Endothelial cell of umbilical vein (primary cell): ENCODE results near the gene DAD1. TPM values are rescaled to one million over a fixed set of nuclear protein-coding genes. Genes with fewer than 3 reads are reported as not detected.

Source experiments
- BruUV-seq: library from RNA; stranded (reverse); fragments of 400-500 nt; replicated peaks from 2 replicates; lab custom pipeline; 2021; lab: Mats Ljungman, UMichigan
- CTCF ChIA-PET: fragments of 300-600, 350-600 bp; sonication (Branson Sonifier 250); formaldehyde crosslinking; loops from one replicate; lab custom pipeline; 2021; ENCODE audit warnings: antibody characterized with exemption, inconsistent platforms; lab: Charles Lee
- POLR2A ChIA-PET: fragments of 300-600, 350-600 bp; sonication (Branson Sonifier 250); formaldehyde crosslinking; loops from one replicate; lab custom pipeline; 2021; ENCODE audit warnings: antibody characterized with exemption, inconsistent platforms; lab: Charles Lee
- DNase-seq: peaks from one replicate; pipeline ENCODE4 v3.0.0-alpha.2; 2011; ENCODE audit warnings: low read depth, low spot score
- FAIRE-seq: peaks from 2 replicates; lab custom pipeline; 2011; peaks lifted over from hg19 to GRCh38; lab: Jason Lieb, UNC
- H2AFZ ChIP-seq: 2 replicates; pipeline ENCODE4 v1.6.0; 2012; ENCODE audit warnings: low read depth, low read length, control low read depth, inconsistent platforms
- H3K27ac ChIP-seq: 2 replicates; pipeline ENCODE4 v1.5.1; 2011; ENCODE audit warnings: low read depth, mild to moderate bottlenecking, control low read depth, low read length, moderate library complexity; ENCODE audit not compliant: insufficient read depth
- H3K27me3 ChIP-seq, 2 experiments: 2 replicates each; pipeline versions ENCODE4 v1.6.0 to v1.6.1; 2011; ENCODE audit warnings: low read length in 2 of 2, mixed read lengths in 1 of 2; ENCODE audit not compliant: control insufficient read depth in 2 of 2, insufficient read depth in 2 of 2
- H3K36me3 ChIP-seq, 2 experiments: 2 replicates in 1 of 2; 3 replicates in 1 of 2; pipeline ENCODE4 v1.5.1; 2011; ENCODE audit warnings: low read length in 2 of 2, mild to moderate bottlenecking in 1 of 2, moderate library complexity in 1 of 2; ENCODE audit not compliant: control insufficient read depth in 2 of 2, insufficient read depth in 2 of 2; ENCODE audit errors: extremely low read depth in 1 of 2
- H3K4me1 ChIP-seq: 3 replicates; pipeline ENCODE4 v1.5.1; 2011; ENCODE audit warnings: mild to moderate bottlenecking, low read length; ENCODE audit not compliant: control insufficient read depth, insufficient read depth; ENCODE audit errors: extremely low read depth
- H3K4me2 ChIP-seq: 2 replicates; pipeline ENCODE4 v1.6.1; 2011; ENCODE audit warnings: low read length, control low read depth, mixed read lengths; ENCODE audit not compliant: insufficient read depth
- H3K4me3 ChIP-seq, 3 experiments: fragments of 200-600 bp in 1 of 3; sonication (generic), shearing (Covaris generic) in 1 of 3; replicated peaks in 1 of 3; 2 replicates each; pipeline ENCODE4 v1.5.1; 2011 to 2016; ENCODE audit warnings: control low read depth in 3 of 3, low read length in 3 of 3, mild to moderate bottlenecking in 2 of 3, inconsistent platforms in 1 of 3, low read depth in 1 of 3, moderate library complexity in 1 of 3; ENCODE audit not compliant: insufficient read depth in 1 of 3
- H3K79me2 ChIP-seq: 2 replicates; pipeline ENCODE4 v1.6.0; 2012; ENCODE audit warnings: low read length, inconsistent platforms; ENCODE audit not compliant: control insufficient read depth, insufficient read depth
- H3K9ac ChIP-seq: replicated peaks from 2 replicates; pipeline ENCODE3; 2011; ENCODE audit warnings: low read length, control low read depth; ENCODE audit not compliant: insufficient read depth; ENCODE audit errors: extremely low read depth
- H3K9me1 ChIP-seq: replicated peaks from 3 replicates; pipeline ENCODE4 v1.6.0; 2011; ENCODE audit warnings: mild to moderate bottlenecking, low read length; ENCODE audit not compliant: control insufficient read depth, insufficient read depth; ENCODE audit errors: extremely low read depth
- H3K9me3 ChIP-seq: replicated peaks from 2 replicates; pipeline ENCODE4 v1.5.1; 2012; ENCODE audit warnings: low read length, inconsistent platforms; ENCODE audit not compliant: control insufficient read depth, insufficient read depth
- H4K20me1 ChIP-seq: replicated peaks from 2 replicates; pipeline ENCODE3; 2011; ENCODE audit warnings: mild to moderate bottlenecking, low read length; ENCODE audit not compliant: control insufficient read depth, insufficient read depth; ENCODE audit errors: extremely low read depth
- EZH2 ChIP-seq: IDR thresholded peaks from 2 replicates; pipeline ENCODE4 v1.6.1; 2012; ENCODE audit warnings: borderline replicate concordance, low read depth, mild to moderate bottlenecking, moderate library complexity, low read length, inconsistent platforms; ENCODE audit not compliant: severe bottlenecking
- FOS ChIP-seq: IDR thresholded peaks from 2 replicates; pipeline ENCODE4 v1.6.1; 2011; ENCODE audit warnings: mild to moderate bottlenecking, low read length, moderate library complexity, borderline replicate concordance; ENCODE audit not compliant: insufficient read depth
- GATA2 ChIP-seq: IDR thresholded peaks from 2 replicates; pipeline ENCODE4 v1.7.0; 2011; ENCODE audit warnings: low read depth, mild to moderate bottlenecking, moderate library complexity, mixed read lengths, low read length; ENCODE audit not compliant: insufficient read length, insufficient read depth
- JUN ChIP-seq: IDR thresholded peaks from 2 replicates; pipeline ENCODE4 v1.6.1; 2011; ENCODE audit warnings: borderline replicate concordance, low read depth; ENCODE audit not compliant: insufficient read length, insufficient read depth
- MYC ChIP-seq: IDR thresholded peaks from one replicate; pipeline ENCODE4 v1.6.1; 2011; ENCODE audit warnings: mild to moderate bottlenecking, low read depth, low read length
- POLR2A ChIP-seq: IDR thresholded peaks from 2 replicates; pipeline ENCODE4 v1.6.1; 2012; ENCODE audit warnings: low read depth, mild to moderate bottlenecking, control low read depth, low read length
- POLR2AphosphoS5 ChIP-seq: IDR thresholded peaks from 2 replicates; pipeline ENCODE4 v1.6.1; 2012; ENCODE audit warnings: low read depth, mild to moderate bottlenecking, control low read depth, low read length, moderate library complexity; ENCODE audit not compliant: insufficient read depth
- dilution Hi-C: fragments of 300-500 bp; cut with MboI; formaldehyde crosslinking; loops from one replicate; pipeline ENCODE4 v1.15.0; 2019; ENCODE audit warnings: low sequenced_read_pairs; ENCODE audit not compliant: extremely low pct_ligation_motif_present
- intact Hi-C: fragments of 100-400 bp; cut with micrococcal nuclease; formaldehyde crosslinking; loops from one replicate; pipeline ENCODE4 v1.10.0; 2022
- polyA plus RNA-seq, 4 experiments: library from polyadenylated mRNA; depleted of rRNA in 3 of 4; stranded (reverse) in 3 of 4; unstranded in 1 of 4; fragments of >200 nt; gene quantifications; 2 replicates each; pipeline versions ENCODE4 v1.2.1 to v1.2.3, GENCODE V29; 2011 to 2012; ENCODE audit warnings: missing spikeins in 1 of 4
- total RNA-seq: library from RNA; stranded (reverse); gene quantifications from 2 replicates; pipeline ENCODE4 v1.2.3, GENCODE V29; 2021
- TF ChIP-seq, protein P1 (sequence below): IDR thresholded peaks from 2 replicates; pipeline ENCODE4 v1.6.1; 2011; ENCODE audit not compliant: insufficient read depth, insufficient read length

The DAD1 gene
- total and polyA plus RNA-seq, 2 donors (not counting 3 experiments of a cell fraction or from before 2014, with no cell fraction given): 299 to 1,227 TPM

DNA sequence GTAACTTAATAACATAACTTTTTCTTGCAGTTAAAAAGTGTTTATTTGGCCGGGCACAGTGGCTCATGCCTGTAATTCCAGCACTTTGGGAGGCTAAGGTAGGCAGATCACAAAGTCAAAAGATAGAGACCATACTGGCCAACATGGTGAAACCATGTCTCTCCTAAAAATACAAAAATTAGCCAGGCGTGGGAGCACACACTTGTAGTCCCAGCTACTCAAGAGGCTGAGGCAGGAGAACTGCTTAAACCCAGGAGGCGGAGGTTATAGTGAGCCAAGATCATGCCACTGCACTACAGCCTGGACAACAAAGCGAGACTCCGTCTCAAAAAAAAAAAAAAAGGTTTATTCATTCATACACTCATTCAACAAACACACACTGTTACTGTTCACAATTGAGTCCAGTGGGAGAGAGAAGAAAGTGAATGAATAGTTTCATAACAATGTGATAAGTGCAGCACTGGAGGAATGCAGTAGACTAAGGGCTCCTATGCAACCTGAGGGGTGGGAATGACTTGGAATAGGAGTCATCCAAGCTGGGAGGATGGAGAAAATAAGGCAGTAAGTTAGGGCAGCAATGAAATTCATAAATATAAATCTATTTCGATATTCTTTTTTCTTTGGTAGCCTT, 19.8 kb downstream of the DAD1 start:
- Histone ChIP-seq H3K9ac (no peak overlapping the region), H4K20me1 (no peaks in the 10 kb centered on the region), H3K4me1 (peaks cover 35% of the 10 kb centered on the region), H3K27me3 (no peaks in the 10 kb centered on the region), H3K36me3 (peaks cover 11 to 17% of the 10 kb centered on the region in 2 experiments), H3K4me3 (no peak overlapping the region), H3K27ac (no peak overlapping the region), H3K4me2 (no peak overlapping the region), H3K9me1 (no peaks in the 10 kb centered on the region), H3K79me2 (peaks cover 40% of the 10 kb centered on the region), H3K9me3 (no peaks in the 10 kb centered on the region), H2AFZ (no peak overlapping the region)
- BruUV-seq: no TSS peak
- CTCF ChIA-PET: interaction anchor here (1.0 to 6.1 kb wide), 8 partner anchors 8 to 284 kb away, joined by 3 to 293 read pairs (median 53); partner anchors contain the start of genes DAD1 and MMP14
- FAIRE-seq: no peak
- dilution Hi-C loops: no loop called here
- POLR2A ChIA-PET: interaction anchor here (0.7 to 1.3 kb wide), 2 partner anchors 20 to 73 kb away, joined by 4 read pairs; partner anchors contain the start of gene DAD1
- TF ChIP-seq POLR2A: no peak
- TF ChIP-seq, protein P1, sequence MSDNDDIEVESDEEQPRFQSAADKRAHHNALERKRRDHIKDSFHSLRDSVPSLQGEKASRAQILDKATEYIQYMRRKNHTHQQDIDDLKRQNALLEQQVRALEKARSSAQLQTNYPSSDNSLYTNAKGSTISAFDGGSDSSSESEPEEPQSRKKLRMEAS: no peak
- no peak for TF ChIP-seq GATA2
- no peak for TF ChIP-seq FOS
- TF ChIP-seq JUN: no peak
- no peak for TF ChIP-seq EZH2
- TF ChIP-seq POLR2AphosphoS5: no peak
- TF ChIP-seq MYC: no peak
- intact Hi-C loops: no loop called here
- no peak for DNase-seq
